Fibroblast of gingiva (primary cell): ENCODE data around the gene MLLT3.
A peak's percentile ranks its signal among the peaks of the same experiment; 100 is the strongest.

Experiments used
- DNase-seq: peaks from one replicate; pipeline ENCODE4 v3.0.0-alpha.2; 2011; ENCODE audit warnings: low read depth

Gene MLLT3

GRCh38 chr9:20380546-20380945 is 241.8 kb downstream of the MLLT3 start:
- no peak for DNase-seq

GRCh38 chr9:20379804-20380225 is 242.5 kb downstream of the MLLT3 start:
- no peak for DNase-seq

DNA sequence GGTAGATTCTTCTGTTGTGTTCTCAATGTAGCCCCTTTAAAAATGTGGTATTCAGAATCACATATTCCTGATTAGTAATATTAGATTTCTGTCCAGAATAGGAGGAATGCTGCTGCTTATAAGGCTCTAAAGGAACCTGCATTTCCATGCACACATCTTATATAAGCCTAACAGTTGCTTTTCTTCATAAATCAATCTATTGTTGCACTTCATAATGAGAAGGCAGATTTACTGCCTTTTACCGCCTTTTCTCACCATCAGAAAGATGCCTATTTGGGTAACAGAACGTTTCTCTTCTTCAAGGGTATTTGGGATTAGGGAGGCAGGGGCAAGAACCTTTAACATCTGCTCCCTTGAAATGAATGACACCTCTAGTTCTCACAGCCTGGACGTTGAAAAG is 243.4 kb downstream of the MLLT3 start:
- no peak for DNase-seq

GRCh38 chr9:20377790-20378189 is 244.5 kb downstream of the MLLT3 start:
- no peak for DNase-seq

- no peak for DNase-seq
These were observed 245.4 kb downstream of the MLLT3 start for GRCh38 chr9:20376731-20377375.

DNA sequence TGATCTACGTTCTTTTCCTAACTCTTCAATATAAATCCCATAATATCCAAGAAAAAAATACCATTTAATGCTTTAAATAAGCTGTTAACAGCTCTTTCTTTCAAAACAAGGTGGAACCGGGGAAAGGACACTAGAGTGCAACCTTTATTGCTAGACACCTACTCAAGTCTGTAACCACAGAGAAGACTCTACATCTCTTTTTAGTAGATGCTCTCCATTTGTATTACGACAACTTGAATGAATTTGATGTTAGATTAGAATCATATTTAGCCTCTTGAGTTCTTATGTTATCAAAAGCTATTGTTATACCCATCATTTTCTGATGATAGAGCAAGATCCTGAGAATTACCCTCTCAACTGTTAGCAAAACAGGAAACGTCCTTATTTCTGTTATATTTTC is 246.3 kb downstream of the MLLT3 start:
- no peak for DNase-seq

GRCh38 chr9:20373263-20373662 is 249.0 kb downstream of the MLLT3 start:
- DNase-seq, result no peak

GRCh38 chr9:20369391-20369790 is 252.9 kb downstream of the MLLT3 start:
- DNase-seq, result no peak

DNA sequence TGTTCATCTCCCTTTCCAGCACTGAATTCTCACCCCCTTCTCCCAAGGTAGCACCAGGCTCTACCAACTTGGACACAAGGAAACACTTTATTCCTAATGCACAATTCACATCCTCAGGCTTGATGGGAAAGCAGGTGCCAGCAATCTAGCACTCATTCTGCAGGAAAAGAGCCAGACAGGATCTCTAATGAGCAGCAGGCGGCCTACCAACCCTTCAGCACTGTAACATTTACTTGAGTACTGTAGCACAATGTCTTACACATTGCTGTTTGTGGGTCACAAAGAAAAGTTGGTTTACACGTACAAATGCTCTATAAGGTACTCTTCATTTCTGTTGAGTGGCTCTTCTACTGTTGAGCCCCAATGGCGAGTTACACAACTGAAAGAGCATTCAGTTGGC is 254.4 kb downstream of the MLLT3 start:
- DNase-seq, result no peak

DNA sequence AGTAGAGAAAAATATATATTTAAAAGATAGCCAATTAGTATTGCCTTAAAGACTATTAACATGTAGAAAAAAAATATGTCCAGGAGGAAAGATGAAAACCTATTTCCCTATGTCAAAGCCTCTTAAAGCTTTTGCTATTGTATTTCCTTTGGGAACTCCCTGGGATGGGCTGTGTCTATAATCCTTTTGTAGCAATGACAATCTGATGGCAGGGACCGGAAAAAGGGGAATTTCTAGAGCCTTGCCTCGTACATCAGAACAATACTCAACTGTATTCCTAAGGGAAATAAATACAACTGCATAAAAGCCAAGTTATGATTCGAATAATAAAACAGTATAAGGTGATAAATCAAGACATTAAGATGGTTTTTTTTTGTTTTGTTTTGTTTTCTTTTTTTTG is 257.3 kb downstream of the MLLT3 start:
- DNase-seq, result no peak

GRCh38 chr9:20363233-20363632 is 259.1 kb downstream of the MLLT3 start:
- DNase-seq, result no peak

GRCh38 chr9:20361656-20362570 is 260.4 kb downstream of the MLLT3 start:
- DNase-seq, result no peak

DNA sequence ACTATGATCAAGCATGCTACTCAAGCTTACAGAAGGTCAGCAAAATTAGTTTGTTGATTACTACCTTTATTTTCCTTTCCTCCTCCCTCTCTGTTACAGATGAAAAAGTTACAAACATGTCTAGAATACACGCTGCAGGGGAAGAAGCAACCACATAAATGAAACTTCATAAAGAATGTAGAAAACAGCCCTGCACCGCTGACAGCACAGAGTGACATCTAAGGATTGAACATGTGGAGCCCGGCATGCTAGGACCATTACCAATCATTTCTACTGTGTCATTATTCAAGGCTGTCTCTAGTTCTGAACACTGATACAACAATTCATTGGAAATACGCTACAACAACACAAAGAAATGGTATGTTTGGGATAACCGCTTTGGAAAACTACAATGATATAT is 261.1 kb downstream of the MLLT3 start:
- DNase-seq, result no peak

GRCh38 chr9:20358207-20358606 is 264.1 kb downstream of the MLLT3 start:
- peak; percentile 61 for DNase-seq

- no peak for DNase-seq
These were observed 265.3 kb downstream of the MLLT3 start for GRCh38 chr9:20357037-20357432.

DNA sequence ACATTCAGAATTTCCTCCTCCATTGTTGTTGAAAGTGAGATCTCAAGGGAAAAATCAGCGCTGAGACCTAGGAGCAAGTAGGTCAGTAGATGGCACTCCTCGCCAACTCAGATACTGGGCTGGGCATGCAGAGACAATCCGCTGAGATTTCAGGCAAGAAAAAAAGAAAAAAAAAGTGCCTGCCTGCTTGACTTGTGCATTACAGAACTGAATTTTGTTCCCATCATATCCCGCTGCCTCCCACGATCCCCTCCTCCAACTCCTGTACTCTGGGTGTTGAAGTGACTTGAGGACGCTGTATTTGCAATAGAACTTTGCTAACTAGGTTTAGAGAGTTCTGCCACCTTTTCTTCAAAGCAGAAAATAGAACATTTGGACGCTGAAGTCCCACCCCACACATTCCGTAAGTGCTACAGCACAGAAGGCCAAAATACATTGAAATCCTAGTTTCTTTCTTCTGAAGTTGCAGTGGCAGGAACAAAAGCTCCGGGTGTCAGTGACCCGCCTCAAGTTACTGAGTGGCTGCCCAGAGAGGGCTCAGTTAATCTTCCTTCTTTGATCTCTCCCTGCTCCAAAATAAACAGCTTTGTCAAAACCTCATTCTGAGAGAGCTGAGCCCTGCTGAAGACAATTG is 265.8 kb downstream of the MLLT3 start:
- peak; percentile 87 for DNase-seq

DNA sequence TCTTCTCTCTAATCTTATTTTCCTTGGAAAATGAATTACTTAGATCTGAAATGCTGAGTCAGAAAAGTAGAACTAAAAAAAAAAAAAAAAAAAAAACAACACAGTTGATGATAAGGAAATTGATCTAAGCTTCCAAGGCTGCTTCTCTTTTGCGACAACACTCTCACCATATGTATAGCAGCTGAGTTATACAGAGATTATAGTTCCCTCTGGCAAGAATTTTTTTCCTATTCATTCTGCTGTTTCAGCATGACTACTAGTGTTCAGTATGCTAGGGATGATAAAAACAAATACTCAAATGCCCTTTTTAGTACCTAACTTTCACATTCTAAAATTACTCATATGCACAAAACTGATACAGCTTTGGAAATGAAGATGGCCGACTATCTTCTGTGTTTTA is 267.3 kb downstream of the MLLT3 start:
- peak; percentile 72 for DNase-seq

GRCh38 chr9:20353931-20354652 is 268.2 kb downstream of the MLLT3 start:
- DNase-seq, result peak; percentile 48

DNA sequence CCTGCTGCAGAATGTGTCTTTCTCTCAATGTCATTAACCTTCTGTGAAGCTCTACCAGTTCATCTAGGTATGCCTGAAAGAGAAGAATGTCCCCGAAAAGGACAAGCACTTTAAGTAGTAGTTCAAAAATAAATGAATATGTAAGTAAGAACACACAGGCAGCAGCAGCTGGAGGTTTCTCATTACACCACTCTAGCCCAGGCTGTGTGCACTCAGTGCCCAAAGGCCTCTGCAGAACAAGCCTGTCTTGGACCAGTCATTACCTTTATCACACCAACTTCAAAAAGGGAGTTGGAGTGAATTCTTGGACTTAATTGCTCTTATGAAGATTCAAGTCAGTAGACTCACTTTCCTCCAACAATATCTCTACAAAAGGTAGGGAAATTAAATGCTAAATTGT is 268.8 kb downstream of the MLLT3 start:
- no peak for DNase-seq

DNA sequence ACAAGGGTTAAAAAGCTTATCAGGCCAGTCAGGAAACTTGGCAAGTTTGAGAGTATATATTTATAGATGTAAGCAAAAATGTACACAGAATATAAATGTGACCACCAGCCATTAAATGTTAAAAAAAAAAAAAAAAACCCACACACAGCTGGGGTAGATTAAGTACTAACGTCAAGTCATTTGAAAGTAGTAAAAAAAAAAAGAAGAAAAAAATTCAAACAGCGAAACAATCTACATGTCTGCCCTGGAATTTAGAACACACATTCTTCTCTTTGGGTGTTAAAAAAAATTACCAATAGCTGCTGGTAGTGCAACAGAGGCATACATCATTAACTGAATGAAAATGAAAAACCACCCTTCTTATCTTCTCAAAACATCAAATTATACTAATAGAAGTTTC is 269.7 kb downstream of the MLLT3 start:
- no peak for DNase-seq

GRCh38 chr9:20351715-20352114 is 270.6 kb downstream of the MLLT3 start:
- DNase-seq, result peak; percentile 34

GRCh38 chr9:20349568-20349967 is 272.7 kb downstream of the MLLT3 start:
- no peak for DNase-seq
